Mammary epithelial cell (primary cell): ENCODE data around the gene PLCD1.

ENCODE experiments used
- EZH2 ChIP-seq: IDR thresholded peaks from 2 replicates; pipeline ENCODE4 v1.6.1; 2012; ENCODE audit warnings: low read length, inconsistent platforms, borderline replicate concordance
- TF ChIP-seq, protein P1 (sequence below), 2 donors: IDR thresholded peaks in 1 of 2; conservative IDR thresholded peaks in 1 of 2; 2 replicates each; pipeline ENCODE4 v1.5.1; 2011 to 2012; ENCODE audit warnings: inconsistent platforms in 2 of 2, low read length in 2 of 2, mild to moderate bottlenecking in 2 of 2, control low read depth in 1 of 2, low read depth in 1 of 2; ENCODE audit not compliant: insufficient read depth in 1 of 2; ENCODE audit errors: extremely low read depth in 1 of 2

DNA sequence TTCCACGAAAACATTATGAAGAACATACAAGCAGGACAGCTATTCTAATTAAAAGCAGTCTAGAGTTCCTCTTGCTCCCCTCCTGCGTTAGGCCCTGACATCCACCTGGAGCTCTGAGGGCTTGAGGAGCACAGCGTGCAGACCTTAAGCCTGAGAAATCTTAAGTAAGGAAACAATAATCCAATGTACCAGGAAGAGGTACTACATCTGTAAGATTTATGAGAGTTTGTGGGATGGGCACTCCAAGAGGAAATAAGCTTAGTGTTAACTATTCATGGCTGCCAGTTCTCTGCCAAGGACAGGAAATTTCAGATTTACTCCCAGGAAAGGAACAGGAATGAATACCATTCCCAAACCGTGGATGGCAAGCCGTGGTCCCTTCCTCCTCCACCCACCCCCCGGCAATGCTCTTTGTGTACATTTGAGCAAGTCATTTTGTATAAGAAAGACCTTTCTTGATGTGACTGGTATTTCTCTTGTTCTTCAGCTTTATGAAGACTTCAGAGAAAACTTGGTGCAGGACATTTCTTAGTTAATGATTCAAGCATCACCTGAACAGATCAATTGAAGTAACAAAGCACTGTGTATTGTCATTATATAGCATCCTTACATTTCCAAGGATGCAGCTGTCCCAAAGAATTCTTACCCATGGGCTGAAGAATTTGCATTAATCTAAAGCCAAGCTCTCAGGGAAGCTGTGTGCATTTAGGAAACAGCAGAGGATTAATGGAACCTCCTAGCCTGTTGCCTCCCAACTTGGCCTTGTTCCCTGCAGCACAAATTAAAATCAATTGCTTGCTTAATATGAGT lies 67.6 kb downstream of the PLCD1 start:
- TF ChIP-seq, protein P1, sequence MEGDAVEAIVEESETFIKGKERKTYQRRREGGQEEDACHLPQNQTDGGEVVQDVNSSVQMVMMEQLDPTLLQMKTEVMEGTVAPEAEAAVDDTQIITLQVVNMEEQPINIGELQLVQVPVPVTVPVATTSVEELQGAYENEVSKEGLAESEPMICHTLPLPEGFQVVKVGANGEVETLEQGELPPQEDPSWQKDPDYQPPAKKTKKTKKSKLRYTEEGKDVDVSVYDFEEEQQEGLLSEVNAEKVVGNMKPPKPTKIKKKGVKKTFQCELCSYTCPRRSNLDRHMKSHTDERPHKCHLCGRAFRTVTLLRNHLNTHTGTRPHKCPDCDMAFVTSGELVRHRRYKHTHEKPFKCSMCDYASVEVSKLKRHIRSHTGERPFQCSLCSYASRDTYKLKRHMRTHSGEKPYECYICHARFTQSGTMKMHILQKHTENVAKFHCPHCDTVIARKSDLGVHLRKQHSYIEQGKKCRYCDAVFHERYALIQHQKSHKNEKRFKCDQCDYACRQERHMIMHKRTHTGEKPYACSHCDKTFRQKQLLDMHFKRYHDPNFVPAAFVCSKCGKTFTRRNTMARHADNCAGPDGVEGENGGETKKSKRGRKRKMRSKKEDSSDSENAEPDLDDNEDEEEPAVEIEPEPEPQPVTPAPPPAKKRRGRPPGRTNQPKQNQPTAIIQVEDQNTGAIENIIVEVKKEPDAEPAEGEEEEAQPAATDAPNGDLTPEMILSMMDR (conservative IDR thresholded peaks at IDR 0.05 in 1 of 2, IDR thresholded peaks at IDR 0.05 in 1 of 2; ENCODE audit: extremely low read depth in 1 of 2, insufficient read depth in 1 of 2, low read depth in 1 of 2, low read length in 2 of 2) = no peak
- TF ChIP-seq EZH2 = no peak
